ENCODE results near the gene ART3.

ART3 gene

DNA sequence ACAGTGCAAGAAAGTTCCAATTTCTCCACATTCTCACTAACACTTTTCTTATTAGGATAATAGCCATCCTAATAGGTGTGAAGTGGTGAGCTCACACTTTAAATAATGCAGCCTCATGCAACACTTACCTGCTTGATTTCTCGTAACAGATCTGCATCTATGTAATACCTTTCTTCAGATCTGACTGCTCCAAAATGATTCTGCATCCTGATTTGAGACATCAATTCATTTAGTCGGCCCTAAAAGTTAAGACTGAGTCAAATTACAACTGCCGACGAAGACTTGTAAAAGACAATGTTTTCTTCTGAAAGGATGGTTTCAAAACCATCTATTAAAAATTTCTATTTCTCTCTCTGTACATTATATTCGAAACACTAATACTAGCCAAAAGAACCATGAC, 43.0 kb downstream of the ART3 start:
- TF ChIP-seq, protein P1, sequence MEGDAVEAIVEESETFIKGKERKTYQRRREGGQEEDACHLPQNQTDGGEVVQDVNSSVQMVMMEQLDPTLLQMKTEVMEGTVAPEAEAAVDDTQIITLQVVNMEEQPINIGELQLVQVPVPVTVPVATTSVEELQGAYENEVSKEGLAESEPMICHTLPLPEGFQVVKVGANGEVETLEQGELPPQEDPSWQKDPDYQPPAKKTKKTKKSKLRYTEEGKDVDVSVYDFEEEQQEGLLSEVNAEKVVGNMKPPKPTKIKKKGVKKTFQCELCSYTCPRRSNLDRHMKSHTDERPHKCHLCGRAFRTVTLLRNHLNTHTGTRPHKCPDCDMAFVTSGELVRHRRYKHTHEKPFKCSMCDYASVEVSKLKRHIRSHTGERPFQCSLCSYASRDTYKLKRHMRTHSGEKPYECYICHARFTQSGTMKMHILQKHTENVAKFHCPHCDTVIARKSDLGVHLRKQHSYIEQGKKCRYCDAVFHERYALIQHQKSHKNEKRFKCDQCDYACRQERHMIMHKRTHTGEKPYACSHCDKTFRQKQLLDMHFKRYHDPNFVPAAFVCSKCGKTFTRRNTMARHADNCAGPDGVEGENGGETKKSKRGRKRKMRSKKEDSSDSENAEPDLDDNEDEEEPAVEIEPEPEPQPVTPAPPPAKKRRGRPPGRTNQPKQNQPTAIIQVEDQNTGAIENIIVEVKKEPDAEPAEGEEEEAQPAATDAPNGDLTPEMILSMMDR (IDR thresholded peaks at IDR 0.05; ENCODE audit: insufficient read depth, low read depth, low read length, missing control alignments) = no peak
- H3K4me3 ChIP-seq (ENCODE audit: low read length) = no peak overlapping the region
- DNase-seq (ENCODE audit: low read depth) = no peak

DNA sequence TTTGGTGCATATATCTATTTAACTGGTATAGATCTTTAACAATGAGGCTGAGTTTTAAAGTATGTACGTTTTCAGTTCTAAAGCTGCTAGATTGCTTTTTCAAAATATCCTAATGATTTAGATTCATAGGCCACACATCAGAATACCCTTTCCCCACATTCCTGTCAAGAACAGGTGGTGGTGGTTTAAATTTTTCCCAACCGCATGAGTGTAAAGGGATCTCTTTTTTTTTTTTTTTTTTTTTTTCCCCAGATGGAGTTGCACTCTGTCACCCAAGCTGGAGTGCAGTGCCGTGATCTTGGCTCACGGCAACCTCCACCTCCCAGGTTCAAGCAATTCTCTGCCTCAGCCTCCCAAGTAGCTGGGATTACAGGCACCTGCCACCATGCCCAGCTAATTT, 45.7 kb downstream of the ART3 start:
- TF ChIP-seq, protein P1 (IDR thresholded peaks at IDR 0.05; ENCODE audit: insufficient read depth, low read depth, low read length, missing control alignments) = no peak
- no peak overlapping the region for H3K4me3 ChIP-seq (ENCODE audit: low read length)

DNA sequence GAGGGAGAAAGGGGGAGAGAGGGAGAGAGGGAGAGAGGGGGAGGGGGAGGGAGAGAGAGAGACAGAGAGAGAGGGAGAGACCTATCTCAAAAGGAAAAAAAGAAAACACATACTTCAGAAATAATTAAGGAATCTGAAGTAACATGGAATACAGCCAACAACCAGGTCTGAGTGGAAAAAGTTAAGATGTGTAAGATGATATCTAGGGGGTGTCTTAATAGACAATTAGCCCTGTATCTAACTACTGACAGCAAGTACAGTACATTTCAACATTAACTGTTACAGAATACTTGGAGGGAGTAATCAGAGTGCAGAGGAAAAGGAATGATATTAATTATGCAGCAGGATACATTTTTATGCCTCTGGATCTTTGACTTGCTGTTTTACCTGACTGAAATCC, 51.3 kb downstream of the ART3 start:
- TF ChIP-seq, protein P1 (IDR thresholded peaks at IDR 0.05; ENCODE audit: insufficient read depth, low read depth, low read length, missing control alignments) = no peak
- H3K4me3 ChIP-seq (ENCODE audit: low read length) = no peak overlapping the region
- DNase-seq (ENCODE audit: low read depth) = no peak

More for the DNA sequence above, 45.7 kb downstream of the ART3 start:
- no peak for DNase-seq (ENCODE audit: low read depth)

DNA sequence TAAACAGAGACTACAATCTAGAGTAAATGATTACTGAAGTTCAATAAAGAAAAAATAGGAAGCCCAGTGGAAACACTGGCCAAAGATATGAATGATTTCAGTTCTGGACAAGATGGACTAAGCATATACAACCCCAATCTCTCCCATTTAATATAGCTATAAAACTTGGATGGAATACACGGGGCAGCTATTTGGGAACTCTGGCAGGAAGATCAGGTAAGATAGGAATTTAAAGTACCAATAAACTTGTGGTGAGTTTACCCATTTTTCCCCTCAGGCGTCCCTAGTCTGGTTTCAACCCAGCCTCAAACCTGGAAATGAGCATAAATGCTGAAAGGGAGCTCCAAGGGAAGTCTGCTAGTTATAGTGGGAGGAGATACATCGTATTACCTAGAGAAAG, 53.2 kb downstream of the ART3 start:
- DNase-seq (ENCODE audit: low read depth) = no peak
- no peak overlapping the region for H3K4me3 ChIP-seq (ENCODE audit: low read length)
- TF ChIP-seq, protein P1 (IDR thresholded peaks at IDR 0.05; ENCODE audit: insufficient read depth, low read depth, low read length, missing control alignments) = no peak

DNA sequence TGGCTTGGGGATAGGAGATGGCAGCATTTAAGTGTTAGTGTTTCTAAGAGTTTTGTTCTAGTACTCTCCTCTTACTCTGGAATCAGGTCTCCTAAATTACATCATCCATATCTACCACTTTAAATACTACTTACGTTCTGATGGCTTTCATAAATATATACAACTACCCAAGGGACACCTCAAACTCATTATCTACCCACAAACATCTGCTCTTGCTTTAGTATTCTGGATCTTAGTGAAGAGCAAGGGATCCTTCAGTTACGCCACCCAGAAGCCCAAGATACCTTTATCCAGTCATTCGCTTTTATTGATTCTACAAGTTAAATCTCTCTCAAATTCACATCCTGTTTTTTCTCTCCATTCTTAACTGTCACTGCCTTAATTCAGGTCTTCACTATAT, 66.7 kb downstream of the ART3 start:
- H3K4me3 ChIP-seq (ENCODE audit: low read length) = no peak overlapping the region
- no peak for DNase-seq (ENCODE audit: low read depth)
- TF ChIP-seq, protein P1 (IDR thresholded peaks at IDR 0.05; ENCODE audit: insufficient read depth, low read depth, low read length, missing control alignments) = no peak

DNA sequence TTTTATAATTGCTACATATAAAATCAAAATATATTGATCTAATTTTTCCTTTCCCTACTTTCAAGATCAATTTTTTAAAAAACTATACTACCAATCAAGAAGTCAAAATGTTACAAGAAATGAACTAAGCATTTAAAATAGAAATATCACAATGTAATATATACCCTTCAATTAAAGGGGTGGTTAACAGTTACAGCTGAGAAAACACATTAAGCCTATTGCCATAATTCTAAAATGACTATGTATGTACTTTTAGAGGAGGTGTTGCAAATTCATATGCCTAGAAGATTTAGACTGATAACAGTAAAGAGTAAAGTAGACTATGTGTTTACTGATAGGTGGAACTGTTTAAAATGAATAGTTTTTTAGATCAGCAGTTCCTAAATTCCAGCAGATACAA, 70.0 kb downstream of the ART3 start:
- no peak overlapping the region for H3K4me3 ChIP-seq (ENCODE audit: low read length)
- TF ChIP-seq, protein P1 (IDR thresholded peaks at IDR 0.05; ENCODE audit: insufficient read depth, low read depth, low read length, missing control alignments) = no peak
- DNase-seq (ENCODE audit: low read depth) = no peak

DNA sequence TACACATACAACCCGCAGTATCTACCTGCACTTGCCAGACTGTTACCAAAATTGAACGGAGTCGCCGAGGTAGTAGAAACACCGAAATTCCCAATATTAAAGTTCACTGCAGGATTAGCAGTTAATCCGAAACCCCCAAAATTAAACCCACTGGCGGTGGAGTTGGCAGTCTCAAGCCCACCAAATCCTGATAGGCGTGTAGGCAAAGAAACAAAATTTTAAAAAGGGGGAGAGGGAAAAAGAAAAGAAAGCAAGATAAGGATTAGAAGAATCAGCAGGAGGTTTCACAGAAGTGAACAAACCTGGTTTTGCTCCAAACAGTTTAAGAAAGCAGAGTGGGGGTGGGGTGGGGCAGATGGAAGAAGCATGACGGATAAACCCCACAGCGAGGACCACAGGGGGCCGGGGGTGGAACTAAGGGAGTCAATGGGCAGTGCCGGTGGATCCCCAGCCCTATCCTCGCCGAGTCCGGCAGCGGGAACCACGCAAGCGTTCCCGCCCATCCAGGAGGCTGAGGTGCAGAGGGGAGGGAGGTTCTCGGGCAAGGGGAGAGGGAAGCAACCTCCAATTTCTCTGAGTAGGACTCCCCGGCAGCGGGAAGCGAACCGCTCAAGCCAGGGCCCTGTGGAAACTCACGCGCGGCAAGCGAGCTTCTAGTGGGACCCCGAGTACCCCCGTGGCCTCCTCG, 73.1 kb downstream of the ART3 start:
- DNase-seq (ENCODE audit: low read depth) = peak; percentile 84
- peak overlapping the region; percentile 89 for H3K4me3 ChIP-seq (ENCODE audit: low read length)

More for the DNA sequence above, 73.1 kb downstream of the ART3 start:
- TF ChIP-seq, protein P1 (IDR thresholded peaks at IDR 0.05; ENCODE audit: insufficient read depth, low read depth, low read length, missing control alignments) = no peak
